ENCODE data around the gene MOV10L1.

The MOV10L1 gene

GRCh38 chr22:50058906-50059880 is 30.6 kb upstream of the MOV10L1 start:
- no peak for DNase-seq (ENCODE audit: low read depth, low spot score)

DNA sequence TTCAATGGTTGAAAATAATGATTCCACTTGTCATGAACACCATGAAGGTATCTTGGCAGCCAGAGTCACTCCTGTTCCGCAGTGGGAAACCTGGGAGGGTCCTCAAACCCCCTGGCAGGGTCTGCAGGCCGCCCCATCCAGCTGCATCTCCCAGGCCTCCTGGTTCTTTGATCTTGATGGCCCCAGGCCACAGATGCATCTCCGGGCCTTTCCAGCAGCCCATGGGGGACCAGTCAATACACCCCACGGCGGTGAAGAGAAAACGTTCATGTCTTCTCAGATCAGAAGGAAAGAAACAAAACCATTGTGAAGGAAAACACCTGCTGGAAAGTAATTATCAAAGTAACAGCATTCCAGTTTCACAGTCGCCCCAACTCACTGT is 29.9 kb upstream of the MOV10L1 start:
- DNase-seq (ENCODE audit: low read depth, low spot score): no peak

- DNase-seq (ENCODE audit: low read depth, low spot score): no peak
Observed at GRCh38 chr22:50060441-50061140, 29.2 kb upstream of the MOV10L1 start.

GRCh38 chr22:50061141-50061823 is 28.5 kb upstream of the MOV10L1 start:
- no peak for DNase-seq (ENCODE audit: low read depth, low spot score)

DNA sequence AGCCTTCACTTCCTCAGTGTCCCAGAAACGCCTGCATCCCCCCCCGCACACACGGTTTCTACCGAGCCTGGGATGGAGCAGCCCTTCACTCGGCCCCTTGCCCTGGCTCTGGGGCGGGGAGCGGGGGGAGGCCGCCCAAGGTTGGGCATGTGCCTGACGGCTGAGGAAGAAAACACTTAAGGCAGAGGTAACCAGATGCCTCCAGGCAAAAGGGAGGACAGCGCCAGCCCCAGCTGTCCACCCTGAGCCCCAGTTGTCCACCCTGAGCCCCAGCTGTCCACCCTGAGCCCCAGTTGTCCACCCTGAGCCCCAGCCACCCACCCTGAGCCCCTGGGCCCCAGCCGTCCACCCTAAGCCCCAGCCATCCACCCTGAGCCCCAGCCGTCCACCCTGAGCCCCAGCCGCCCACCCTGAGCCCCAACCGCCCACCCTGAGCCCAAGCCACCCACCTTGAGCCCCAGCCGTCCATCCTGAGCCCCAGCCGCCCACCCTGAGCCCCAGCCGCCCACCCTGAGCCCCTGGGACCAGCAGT is 27.9 kb upstream of the MOV10L1 start:
- no peak for DNase-seq (ENCODE audit: low read depth, low spot score)

DNA sequence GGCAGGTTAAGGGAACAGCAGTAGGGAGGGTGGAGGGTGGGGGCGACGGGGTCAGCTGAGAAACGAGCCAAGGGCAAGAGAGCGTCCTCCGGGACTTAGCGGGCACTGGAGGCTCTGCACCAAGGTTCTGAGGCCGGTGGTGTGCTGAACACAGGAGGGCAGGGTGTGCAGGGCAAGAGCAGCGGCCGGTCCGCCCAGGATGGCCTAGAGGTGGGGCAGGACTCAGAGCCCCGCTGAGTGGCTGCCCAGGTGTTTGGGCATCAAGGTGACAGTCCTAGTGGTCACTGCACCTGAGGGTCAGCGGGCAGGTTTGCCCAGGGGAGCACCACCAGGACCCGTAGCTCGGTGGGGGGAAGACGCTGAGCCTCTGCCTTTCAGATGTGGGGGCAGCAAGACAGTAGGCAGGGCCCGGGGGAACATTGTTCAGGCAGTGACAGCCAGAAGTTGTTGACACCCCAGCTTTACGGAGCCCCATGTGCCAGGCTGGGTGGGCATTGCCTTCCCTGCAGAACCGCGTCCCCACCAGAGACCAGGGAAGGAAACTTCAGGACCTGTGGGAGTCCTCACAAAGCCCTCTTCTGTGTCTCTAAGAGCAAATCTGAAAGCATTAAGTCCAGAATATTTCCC is 27.2 kb upstream of the MOV10L1 start:
- no peak for DNase-seq (ENCODE audit: low read depth, low spot score)

DNA sequence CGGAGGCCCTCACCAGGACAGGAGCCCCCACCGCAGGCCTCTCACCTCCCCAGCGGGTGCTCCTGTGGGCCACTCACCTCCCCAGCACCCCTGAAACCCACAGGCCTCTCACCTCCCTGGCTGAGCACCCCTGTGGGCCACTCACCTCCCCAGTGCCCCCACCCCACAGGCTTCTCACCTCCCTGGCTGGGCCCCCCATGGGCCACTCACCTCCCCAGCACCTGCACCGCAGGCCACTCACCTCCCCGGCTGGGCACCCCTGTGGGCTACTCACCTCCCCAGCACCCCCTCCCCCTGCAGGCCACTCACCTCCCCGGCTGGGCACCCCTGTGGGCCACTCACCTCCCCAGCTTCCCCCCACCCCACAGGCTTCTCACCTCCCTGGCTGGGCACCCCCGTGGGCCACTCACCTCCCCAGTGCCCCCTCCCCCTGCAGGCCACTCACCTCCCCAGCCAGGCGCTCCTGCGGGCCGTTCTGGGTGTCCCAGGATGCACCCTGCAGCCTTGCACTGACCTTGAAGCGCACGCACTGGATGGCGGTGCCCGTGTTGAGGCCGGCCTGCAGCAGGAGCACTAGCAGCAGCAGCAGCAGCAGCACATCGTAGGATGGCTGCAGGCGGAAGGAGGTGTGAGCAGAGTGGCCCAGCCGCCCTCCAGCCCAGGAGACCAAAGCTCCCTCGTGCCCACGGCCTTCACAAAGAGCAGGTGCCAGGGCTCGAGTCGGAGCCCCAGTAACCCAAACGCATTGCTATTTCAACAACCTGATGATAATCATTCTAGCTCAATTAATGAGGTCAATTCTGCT is 26.0 kb upstream of the MOV10L1 start:
- DNase-seq (ENCODE audit: low read depth, low spot score): no peak

DNA sequence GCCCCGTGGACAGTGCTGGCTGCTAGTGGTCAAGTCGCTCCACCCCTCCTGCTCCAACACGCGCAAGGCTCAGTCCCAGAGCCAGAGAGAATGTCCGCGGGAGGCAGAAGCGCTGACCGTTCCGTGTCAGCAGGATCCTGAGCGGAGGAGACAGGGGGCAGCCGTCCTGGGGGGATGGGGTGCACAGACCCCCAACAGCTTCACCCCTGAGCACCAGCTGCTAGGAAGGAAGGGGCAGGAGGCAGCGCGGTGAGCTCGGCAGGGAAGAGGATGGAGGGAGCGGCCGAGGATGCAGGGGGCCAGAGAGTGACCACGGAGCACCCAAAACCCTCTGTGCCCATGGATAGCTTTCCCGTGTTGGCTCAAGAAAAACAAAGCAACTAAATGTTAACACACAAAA is 25.4 kb upstream of the MOV10L1 start:
- no peak for DNase-seq (ENCODE audit: low read depth, low spot score)

DNA sequence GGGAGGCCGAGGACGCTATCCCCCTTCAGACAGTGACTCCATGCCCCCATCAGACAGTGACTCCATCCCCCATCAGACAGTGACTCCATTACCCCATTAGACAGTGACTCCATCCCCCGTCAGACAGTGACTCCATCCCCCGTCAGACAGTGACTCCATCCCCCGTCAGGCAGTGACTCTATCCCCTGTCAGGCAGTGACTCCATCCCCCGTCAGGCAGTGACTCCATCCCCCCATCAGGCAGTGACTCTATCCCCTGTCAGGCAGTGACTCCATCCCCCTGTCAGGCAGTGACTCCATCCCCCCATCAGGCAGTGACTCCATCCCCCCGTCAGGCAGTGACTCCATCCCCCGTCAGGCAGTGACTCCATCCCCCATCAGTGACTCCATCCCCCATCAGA is 22.6 kb upstream of the MOV10L1 start:
- no peak for DNase-seq (ENCODE audit: low read depth, low spot score)

- no peak for DNase-seq (ENCODE audit: low read depth, low spot score)
Observed at GRCh38 chr22:50068096-50068495, 21.7 kb upstream of the MOV10L1 start.

- DNase-seq (ENCODE audit: low read depth, low spot score): no peak
Observed at GRCh38 chr22:50070366-50070765, 19.4 kb upstream of the MOV10L1 start.

DNA sequence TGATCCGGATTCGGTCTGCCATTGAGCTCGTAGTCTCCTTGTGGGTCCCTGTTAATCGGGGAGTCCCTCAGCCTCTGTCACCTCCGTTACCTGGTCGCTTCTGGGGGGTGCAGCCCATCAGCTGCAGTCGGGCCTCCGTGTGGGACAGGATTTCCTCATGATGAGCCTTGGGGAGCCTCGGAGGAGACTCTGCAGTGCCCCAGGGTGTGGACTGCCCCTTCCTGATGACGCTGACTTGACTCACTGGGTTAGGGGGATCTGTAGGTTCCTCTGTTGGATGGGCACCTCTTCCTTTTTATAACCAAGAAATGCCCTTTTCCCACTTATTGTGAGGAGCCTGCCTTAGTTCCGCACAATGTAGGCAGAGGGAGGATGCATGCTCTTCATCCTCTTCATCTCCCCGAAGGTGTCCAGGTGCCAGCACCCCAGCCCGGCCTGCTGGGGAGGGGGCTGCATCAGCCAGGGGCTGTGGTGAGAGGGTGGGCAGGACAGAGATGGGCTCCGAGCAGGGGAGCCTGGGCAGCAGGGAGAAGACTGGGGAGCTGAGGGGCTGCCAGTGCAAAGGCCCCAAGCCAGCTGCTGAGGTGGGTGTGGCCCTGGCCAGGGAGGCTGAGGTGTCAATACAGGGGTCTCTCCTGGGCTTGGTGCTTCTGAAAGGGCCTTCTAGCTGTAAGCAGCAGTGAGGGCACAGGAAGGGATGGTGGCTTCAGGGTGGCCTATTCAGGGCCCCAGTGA is 18.2 kb upstream of the MOV10L1 start:
- no peak for DNase-seq (ENCODE audit: low read depth, low spot score)

DNA sequence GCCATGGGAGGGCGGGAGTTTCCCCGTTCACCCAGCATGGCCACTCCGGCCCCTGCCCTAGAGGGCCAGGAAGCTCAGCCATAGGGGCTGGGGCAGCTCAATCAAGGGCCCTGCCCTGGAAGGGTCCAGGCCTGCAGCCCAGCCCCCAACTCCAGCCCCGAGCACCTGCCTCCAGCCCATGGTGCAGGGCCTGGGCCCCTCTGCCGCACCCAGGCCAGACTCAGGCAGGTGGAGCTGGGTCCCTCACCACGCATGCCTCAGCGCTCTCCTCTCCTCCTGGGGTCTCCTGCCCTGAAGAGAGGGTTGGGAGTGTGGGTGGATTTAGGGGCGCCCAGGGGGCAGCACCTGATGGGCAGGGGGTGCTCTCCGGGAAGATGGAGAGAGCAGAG is 17.6 kb upstream of the MOV10L1 start:
- DNase-seq (ENCODE audit: low read depth, low spot score): no peak

- DNase-seq (ENCODE audit: low read depth, low spot score): no peak
Observed at GRCh38 chr22:50072714-50073538, 16.9 kb upstream of the MOV10L1 start.

GRCh38 chr22:50074056-50074455 is 15.8 kb upstream of the MOV10L1 start:
- DNase-seq (ENCODE audit: low read depth, low spot score): no peak

- no peak for DNase-seq (ENCODE audit: low read depth, low spot score)
Observed at GRCh38 chr22:50074551-50075530, 15.0 kb upstream of the MOV10L1 start.

DNA sequence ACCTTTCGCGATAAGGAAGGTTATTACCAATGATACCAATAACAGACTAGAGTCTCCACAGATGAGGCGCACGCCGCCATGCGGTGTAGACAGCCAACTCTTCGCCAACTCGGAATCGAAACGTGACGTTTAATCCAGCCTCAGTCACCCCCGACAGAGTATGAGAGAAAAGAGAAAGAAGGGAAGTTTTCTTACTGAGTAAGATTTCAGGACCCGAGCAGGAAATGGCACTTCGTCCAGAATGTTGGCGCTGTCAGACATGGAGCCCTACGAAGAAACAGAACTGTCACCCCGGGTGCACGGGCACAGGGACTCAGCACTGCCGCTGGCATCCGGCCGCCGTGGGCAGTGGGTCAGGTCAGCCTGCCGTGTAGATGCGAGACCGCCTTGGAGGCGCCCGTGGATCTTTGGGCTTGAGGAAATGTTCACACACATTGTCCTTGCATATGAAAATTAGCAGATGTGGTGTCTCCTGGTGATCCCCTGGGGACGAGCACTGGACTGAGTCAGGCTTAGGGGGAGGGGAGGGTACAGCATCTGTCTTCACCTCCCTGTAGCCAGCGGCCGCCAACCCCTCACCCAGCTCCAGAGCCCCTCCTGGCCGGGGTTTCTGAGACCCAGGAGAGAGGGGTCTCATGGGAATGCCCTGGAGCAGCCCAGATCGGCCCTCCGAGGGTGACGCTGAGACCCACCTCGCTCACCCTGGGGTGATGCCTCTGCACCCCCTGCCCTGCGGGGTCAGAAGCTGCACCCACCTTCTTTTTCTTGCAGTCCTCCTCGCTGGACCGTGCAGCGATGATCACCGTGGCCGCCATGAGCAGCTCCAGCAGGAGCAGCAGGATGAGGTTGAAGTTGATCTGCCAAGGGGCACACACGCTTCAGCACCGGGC is 12.9 kb upstream of the MOV10L1 start:
- no peak for DNase-seq (ENCODE audit: low read depth, low spot score)
